IMR-90 (cell line): ENCODE results near the gene ACLY. TPM values are rescaled to one million over a fixed set of nuclear protein-coding genes. Genes with fewer than 3 reads are reported as not detected.

ENCODE experiments used
- ATAC-seq: fragments of 200-7000 bp; cut with Tn5 transposase; 2 replicates; pipeline ENCODE4 v1.9.1; 2020; ENCODE audit warnings: low read depth, mild to moderate bottlenecking, moderate library complexity
- BruUV-seq: library from RNA; stranded (reverse); fragments of 400-500 nt; replicated peaks from 2 replicates; lab custom pipeline; 2021; lab: Mats Ljungman, UMichigan
- CTCF ChIA-PET: fragments of 300-600 bp; formaldehyde crosslinking; extraction: SDS; loops from one replicate; lab custom pipeline; 2021; ENCODE audit warnings: antibody characterized with exemption; lab: Yijun Ruan, JAX
- POLR2A ChIA-PET: fragments of 300-600 bp; sonication (Branson Sonifier 250); formaldehyde crosslinking; loops from one replicate; lab custom pipeline; 2022; ENCODE audit warnings: antibody characterized with exemption; ENCODE audit not compliant: unreplicated experiment; lab: Charles Lee
- DNase-seq: peaks from one replicate; pipeline ENCODE4 v3.0.0; 2013
- H2AFZ ChIP-seq: replicated peaks from 2 replicates; pipeline ENCODE3; 2013; ENCODE audit warnings: low read length, mild to moderate bottlenecking; ENCODE audit not compliant: poor library complexity
- H2AK5ac ChIP-seq: 2 replicates; pipeline ENCODE4 v1.6.1; 2013; ENCODE audit warnings: low read depth, low read length, inconsistent platforms
- H2AK9ac ChIP-seq: replicated peaks from 2 replicates; pipeline ENCODE3; 2013; ENCODE audit warnings: mild to moderate bottlenecking, low read depth, low read length, moderate library complexity; ENCODE audit not compliant: poor library complexity
- H2BK120ac ChIP-seq: 2 replicates; pipeline ENCODE4 v1.6.1; 2013; ENCODE audit warnings: low read depth, low read length, inconsistent platforms
- H2BK15ac ChIP-seq: 3 replicates; pipeline ENCODE4 v1.6.1; 2013; ENCODE audit warnings: low read depth, low read length, inconsistent platforms
- H2BK20ac ChIP-seq: 2 replicates; pipeline ENCODE4 v1.6.1; 2013; ENCODE audit warnings: low read depth, mild to moderate bottlenecking, inconsistent platforms, low read length, moderate library complexity
- H2BK5ac ChIP-seq: 2 replicates; pipeline ENCODE4 v1.6.1; 2013; ENCODE audit warnings: mild to moderate bottlenecking, low read depth, low read length, inconsistent platforms; ENCODE audit not compliant: poor library complexity, severe bottlenecking
- H3K14ac ChIP-seq: replicated peaks from 2 replicates; pipeline ENCODE4 v1.6.1; 2013; ENCODE audit warnings: low read depth, low read length, inconsistent platforms
- H3K18ac ChIP-seq: 2 replicates; pipeline ENCODE4 v1.6.1; 2013; ENCODE audit warnings: low read depth, low read length, control low read depth
- H3K23ac ChIP-seq: 2 replicates; pipeline ENCODE4 v1.6.1; 2013; ENCODE audit warnings: low read depth, low read length, inconsistent platforms
- H3K27ac ChIP-seq: 2 replicates; pipeline ENCODE4 v1.5.1; 2013; ENCODE audit warnings: mild to moderate bottlenecking, control low read depth, low read length; ENCODE audit not compliant: insufficient read depth
- H3K27me3 ChIP-seq: 2 replicates; pipeline ENCODE4 v1.6.1; 2013; ENCODE audit warnings: low read length; ENCODE audit not compliant: control insufficient read depth, insufficient read depth
- H3K36me3 ChIP-seq: 2 replicates; pipeline ENCODE4 v1.6.1; 2013; ENCODE audit warnings: low read length, mixed read lengths; ENCODE audit not compliant: control insufficient read depth, insufficient read depth
- H3K4ac ChIP-seq: 2 replicates; pipeline ENCODE4 v1.6.1; 2013; ENCODE audit warnings: low read depth, low read length, inconsistent platforms
- H3K4me1 ChIP-seq: 2 replicates; pipeline ENCODE4 v1.6.1; 2013; ENCODE audit warnings: low read length, mixed read lengths; ENCODE audit not compliant: control insufficient read depth, insufficient read depth
- H3K4me2 ChIP-seq: 2 replicates; pipeline ENCODE4 v1.6.1; 2013; ENCODE audit warnings: low read depth, mild to moderate bottlenecking, control low read depth, low read length, moderate library complexity
- H3K4me3 ChIP-seq: 2 replicates; pipeline ENCODE4 v1.5.1; 2013; ENCODE audit warnings: low read depth, mild to moderate bottlenecking, control low read depth, low read length, moderate library complexity; ENCODE audit not compliant: insufficient read depth
- H3K56ac ChIP-seq: 2 replicates; pipeline ENCODE4 v1.6.1; 2013; ENCODE audit warnings: low read length, inconsistent platforms; ENCODE audit not compliant: insufficient read depth; ENCODE audit errors: extremely low read depth
- H3K79me1 ChIP-seq, 2 experiments: 2 replicates each; pipeline ENCODE4 v1.6.1; 2013; ENCODE audit warnings: low read length in 2 of 2, inconsistent platforms in 1 of 2, low read depth in 1 of 2
- H3K9ac ChIP-seq: 2 replicates; pipeline ENCODE4 v1.6.1; 2013; ENCODE audit warnings: low read depth, low read length, control low read depth
- H3K9me1 ChIP-seq: 2 replicates; pipeline ENCODE4 v1.6.1; 2013; ENCODE audit warnings: low read length, inconsistent platforms; ENCODE audit not compliant: insufficient read depth
- H3K9me3 ChIP-seq: 2 replicates; pipeline ENCODE4 v1.6.1; 2013; ENCODE audit warnings: low read length; ENCODE audit not compliant: control insufficient read depth, insufficient read depth
- H4K20me1 ChIP-seq: 2 replicates; pipeline ENCODE4 v1.6.1; 2013; ENCODE audit warnings: low read length, inconsistent platforms; ENCODE audit not compliant: insufficient read depth
- H4K5ac ChIP-seq: 2 replicates; pipeline ENCODE4 v1.6.1; 2013; ENCODE audit warnings: mild to moderate bottlenecking, low read depth, low read length, control low read depth
- H4K8ac ChIP-seq, 2 experiments: 2 replicates each; pipeline ENCODE4 v1.6.1; 2013; ENCODE audit warnings: low read depth in 2 of 2, low read length in 2 of 2, control low read depth in 1 of 2, inconsistent platforms in 1 of 2
- H4K91ac ChIP-seq: 2 replicates; pipeline ENCODE4 v1.6.1; 2013; ENCODE audit warnings: low read depth, low read length, inconsistent platforms; ENCODE audit not compliant: insufficient read depth
- BHLHE40 ChIP-seq: fragments of 150-350 bp; IDR thresholded peaks from 2 replicates; pipeline ENCODE4 v1.6.1; 2016; ENCODE audit warnings: mild to moderate bottlenecking, low read depth, low read length
- CEBPB ChIP-seq: IDR thresholded peaks from 2 replicates; pipeline ENCODE4 v1.6.1; 2012; ENCODE audit warnings: low read depth, low read length, improper control_type of control experiment
- CHD1 ChIP-seq: IDR thresholded peaks from 2 replicates; pipeline ENCODE4 v1.6.1; 2012; ENCODE audit warnings: low read depth, low read length, improper control_type of control experiment
- CTCF ChIP-seq: conservative IDR thresholded peaks from 2 replicates; pipeline ENCODE4 v1.5.1; 2012; ENCODE audit warnings: mild to moderate bottlenecking, low read depth, low read length, improper control_type of control experiment
- ELK1 ChIP-seq: fragments of 150-350 bp; IDR thresholded peaks from 2 replicates; pipeline ENCODE4 v1.6.1; 2016; ENCODE audit warnings: low read depth, mild to moderate bottlenecking, low read length, moderate library complexity, borderline replicate concordance
- FOS ChIP-seq: fragments of 150-350 bp; IDR thresholded peaks from 2 replicates; pipeline ENCODE4 v1.6.1; 2016; ENCODE audit warnings: low read depth, low read length
- MAFK ChIP-seq: IDR thresholded peaks from 2 replicates; pipeline ENCODE4 v1.6.1; 2012; ENCODE audit warnings: low read depth, low read length, improper control_type of control experiment
- MAZ ChIP-seq: IDR thresholded peaks from 2 replicates; pipeline ENCODE4 v1.6.1; 2012; ENCODE audit warnings: low read depth, mild to moderate bottlenecking, low read length, improper control_type of control experiment, moderate library complexity, borderline replicate concordance
- POLR2A ChIP-seq: IDR thresholded peaks from 2 replicates; pipeline ENCODE4 v1.6.1; 2012; ENCODE audit warnings: mild to moderate bottlenecking, low read depth, low read length
- RAD21 ChIP-seq: IDR thresholded peaks from 2 replicates; pipeline ENCODE4 v1.6.1; 2012; ENCODE audit warnings: low read length, improper control_type of control experiment
- RFX5 ChIP-seq: IDR thresholded peaks from 2 replicates; pipeline ENCODE4 v1.8.0; 2012; ENCODE audit warnings: low read depth, mild to moderate bottlenecking, low read length, moderate library complexity
- SMC3 ChIP-seq: fragments of 150-350 bp; IDR thresholded peaks from 2 replicates; pipeline ENCODE4 v1.6.1; 2016; ENCODE audit warnings: low read depth, mild to moderate bottlenecking, antibody characterized with exemption, low read length, moderate library complexity
- WGBS, 2 experiments: methylation state at CpG; one replicate each; pipeline versions ENCODE4 v1.1.5 to v1.1.7; 2013; ENCODE audit warnings: missing lambda C conversion rate in 2 of 2; ENCODE audit not compliant: insufficient read length in 1 of 2; ENCODE audit errors: extremely low coverage in 2 of 2; 5-methylcytosine and 5-hydroxymethylcytosine counted together
- dilution Hi-C: fragments of 300-500 bp; cut with HindIII; formaldehyde crosslinking; loops from one replicate; pipeline ENCODE4 v1.14.3; 2018; ENCODE audit warnings: low sequenced_read_pairs; ENCODE audit not compliant: unreplicated experiment
- in situ Hi-C: fragments of 300-500 bp; cut with MboI; formaldehyde crosslinking; loops from 3 replicates; pipeline ENCODE4 v1.14.3; 2019; ENCODE audit warnings: low sequenced_read_pairs, inconsistent platforms, mixed read lengths
- intact Hi-C: fragments of 100-400 bp; cut with micrococcal nuclease; formaldehyde crosslinking; loops from 2 replicates; pipeline ENCODE4 v1.10.0; 2022
- polyA plus RNA-seq, 3 experiments: library from polyadenylated mRNA; depleted of rRNA; stranded (reverse); fragments of >200 nt; gene quantifications; 2 replicates each; pipeline ENCODE4 v1.2.3, GENCODE V29; 2012; ENCODE audit warnings: low replicate concordance in 1 of 3
- total RNA-seq: library from RNA; depleted of rRNA; stranded (reverse); fragments of >200 nt; gene quantifications from 2 replicates; pipeline ENCODE4 v1.2.3, GENCODE V29; 2012
- TF ChIP-seq, protein P1 (sequence below): fragments of 150-350 bp; IDR thresholded peaks from 2 replicates; pipeline ENCODE4 v1.6.1; 2017; ENCODE audit warnings: mild to moderate bottlenecking, antibody characterized with exemption, low read length, low read depth

ACLY gene
- total and polyA plus RNA-seq, 2 of the 4 experiments (the other 2 are of a cell fraction): 167 to 230 TPM

DNA sequence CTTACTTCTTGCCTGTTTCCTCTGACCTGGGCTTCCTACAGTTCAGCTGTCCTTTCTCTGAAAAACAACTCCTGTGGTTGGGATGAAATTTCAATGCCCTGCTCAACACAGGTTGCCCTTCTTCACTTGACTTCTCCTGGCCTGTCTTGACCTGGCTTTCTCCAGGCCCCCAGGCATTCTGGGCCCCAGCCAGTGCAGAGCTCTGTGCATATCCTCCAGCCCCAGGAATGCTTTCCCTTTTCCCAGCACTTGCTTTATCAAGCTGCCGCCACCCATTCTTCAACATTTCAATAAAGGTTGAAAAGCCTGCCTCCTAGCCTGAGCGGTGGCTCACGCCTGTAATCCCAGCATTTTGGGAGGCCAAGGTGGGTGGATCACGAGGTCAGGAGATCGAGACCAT lies 22.4 kb upstream of the ACLY start:
- no peak overlapping the region for H2BK5ac ChIP-seq
- H2BK120ac ChIP-seq: no peak overlapping the region
- DNase-seq (no peak), ATAC-seq (no peak)
- no peak overlapping the region for H4K5ac ChIP-seq
- no peaks in the 10 kb centered on the region for H3K36me3 ChIP-seq
- no peaks in the 10 kb centered on the region for H3K79me1 ChIP-seq
- no peak overlapping the region for H2AK9ac ChIP-seq
- ChIA-PET CTCF (no interaction called here), POLR2A (no interaction called here)
- H4K91ac ChIP-seq: no peak overlapping the region
- H3K56ac ChIP-seq: no peak overlapping the region
- H3K9me3 ChIP-seq: no peaks in the 10 kb centered on the region
- TF ChIP-seq CEBPB: no peak
- no peak for TF ChIP-seq MAFK
- no peak for TF ChIP-seq BHLHE40
- TF ChIP-seq SMC3: no peak
- no peak for TF ChIP-seq MAZ
- TF ChIP-seq RFX5: no peak
- no peak for TF ChIP-seq CHD1
- TF ChIP-seq FOS: no peak
- TF ChIP-seq CTCF: no peak
- TF ChIP-seq POLR2A: no peak
- TF ChIP-seq, protein P1, sequence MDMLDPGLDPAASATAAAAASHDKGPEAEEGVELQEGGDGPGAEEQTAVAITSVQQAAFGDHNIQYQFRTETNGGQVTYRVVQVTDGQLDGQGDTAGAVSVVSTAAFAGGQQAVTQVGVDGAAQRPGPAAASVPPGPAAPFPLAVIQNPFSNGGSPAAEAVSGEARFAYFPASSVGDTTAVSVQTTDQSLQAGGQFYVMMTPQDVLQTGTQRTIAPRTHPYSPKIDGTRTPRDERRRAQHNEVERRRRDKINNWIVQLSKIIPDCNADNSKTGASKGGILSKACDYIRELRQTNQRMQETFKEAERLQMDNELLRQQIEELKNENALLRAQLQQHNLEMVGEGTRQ: no peak
- TF ChIP-seq ELK1: no peak
- no peak for TF ChIP-seq RAD21
- H3K27me3 ChIP-seq: no peaks in the 10 kb centered on the region
- no peak overlapping the region for H3K9ac ChIP-seq
- no peak overlapping the region for H3K4me2 ChIP-seq
- no peak overlapping the region for H2AK5ac ChIP-seq
- dilution Hi-C loops: no loop called here
- no peak overlapping the region for H3K14ac ChIP-seq
- no peak overlapping the region for H2AFZ ChIP-seq
- in situ Hi-C loops: no loop called here
- intact Hi-C loops: no loop called here
- H3K9me1 ChIP-seq: no peaks in the 10 kb centered on the region; the same call in 1 of the 2 replicates
- H3K4me1 ChIP-seq: no peaks in the 10 kb centered on the region
- H4K8ac ChIP-seq: no peak overlapping the region
- H2BK20ac ChIP-seq: no peak overlapping the region
- no peak overlapping the region for H3K23ac ChIP-seq
- H3K18ac ChIP-seq: no peak overlapping the region
- no peak overlapping the region for H3K27ac ChIP-seq
- no peak overlapping the region for H3K4ac ChIP-seq
- BruUV-seq: no TSS peak
- WGBS, 2 experiments: no CpG with 5 or more reads among the region's 5 CpGs
- H4K20me1 ChIP-seq: no peaks in the 10 kb centered on the region
- H2BK15ac ChIP-seq: no peak overlapping the region
- H3K4me3 ChIP-seq: no peak overlapping the region
